GM21717 (cell line): ENCODE data around the gene DENND5B.
"Not testable (repeated sequence)": the region's sequence is repeated elsewhere in the genome, so short reads cannot be mapped to it uniquely, and the experiment has no call there.

Source experiments
- ATAC-seq: cut with Tn5 transposase; IDR thresholded peaks from one replicate; pipeline ENCODE4 v1.9.1; 2021; ENCODE audit warnings: mild to moderate bottlenecking, moderate library complexity; ENCODE audit not compliant: unreplicated experiment

Gene DENND5B

GRCh38 chr12:31477687-31478086 is 113.2 kb downstream of the DENND5B start:
- ATAC-seq, result peak; percentile 68

- no peak for ATAC-seq
These were observed 114.5 kb downstream of the DENND5B start for GRCh38 chr12:31476437-31476836.

- not testable (repeated sequence) for ATAC-seq
These were observed 115.3 kb downstream of the DENND5B start for GRCh38 chr12:31475610-31476009.

GRCh38 chr12:31474751-31475150 is 116.2 kb downstream of the DENND5B start:
- ATAC-seq, result no peak

GRCh38 chr12:31471823-31472222 is 119.1 kb downstream of the DENND5B start:
- ATAC-seq, result no peak

GRCh38 chr12:31471051-31471450 is 119.9 kb downstream of the DENND5B start:
- no peak for ATAC-seq

- no peak for ATAC-seq
These were observed 120.5 kb downstream of the DENND5B start for GRCh38 chr12:31470459-31470858.

GRCh38 chr12:31466768-31467167 is 124.2 kb downstream of the DENND5B start:
- ATAC-seq, result no peak

- no peak for ATAC-seq
These were observed 125.9 kb downstream of the DENND5B start for GRCh38 chr12:31465002-31465401.

- ATAC-seq, result no peak
These were observed 130.9 kb downstream of the DENND5B start for GRCh38 chr12:31460024-31460423.

GRCh38 chr12:31456562-31456961 is 134.4 kb downstream of the DENND5B start:
- no peak for ATAC-seq

- ATAC-seq, result no peak
These were observed 146.2 kb downstream of the DENND5B start for GRCh38 chr12:31444736-31445135.

- ATAC-seq, result no peak
These were observed 150.3 kb downstream of the DENND5B start for GRCh38 chr12:31440586-31440985.

GRCh38 chr12:31440134-31440533 is 150.8 kb downstream of the DENND5B start:
- no peak for ATAC-seq

GRCh38 chr12:31431721-31432240 is 159.2 kb downstream of the DENND5B start:
- ATAC-seq, result no peak

- ATAC-seq, result no peak
These were observed 167.5 kb downstream of the DENND5B start for GRCh38 chr12:31423405-31423804.

GRCh38 chr12:31412292-31412801 is 178.6 kb downstream of the DENND5B start:
- ATAC-seq, result no peak

GRCh38 chr12:31408763-31409162 is 182.2 kb downstream of the DENND5B start:
- ATAC-seq, result no peak

- no peak for ATAC-seq
These were observed 183.4 kb downstream of the DENND5B start for GRCh38 chr12:31407562-31407961.

- ATAC-seq, result peak; percentile 77
These were observed 184.6 kb downstream of the DENND5B start for GRCh38 chr12:31406345-31406744.

GRCh38 chr12:31405021-31405420 is 185.9 kb downstream of the DENND5B start:
- no peak for ATAC-seq

- peak; percentile 72 for ATAC-seq
These were observed 187.8 kb downstream of the DENND5B start for GRCh38 chr12:31403099-31403607.

GRCh38 chr12:31393004-31393550 is 197.9 kb downstream of the DENND5B start:
- no peak for ATAC-seq
